Suprapubic skin (tissue), 4 donors: Measurements from ENCODE around the gene HMGCS2. TPM values are rescaled to one million over a fixed set of nuclear protein-coding genes. Genes with fewer than 3 reads are reported as not detected.
"Not testable (repeated sequence)": the region's sequence is repeated elsewhere in the genome, so short reads cannot be mapped to it uniquely, and the experiment has no call there.

Experiments used
- DNase-seq, 2 donors: peaks; one replicate each; pipeline ENCODE4 v3.0.0-alpha.2; 2019; ENCODE audit warnings: low spot score in 2 of 2
- H3K27ac ChIP-seq: fragments of 200-600 bp; sonication (generic); one replicate; pipeline ENCODE4 v1.5.1; 2019
- H3K27me3 ChIP-seq: fragments of 200-600 bp; sonication (generic); one replicate; pipeline ENCODE4 v1.5.1; 2019
- H3K36me3 ChIP-seq: fragments of 200-600 bp; sonication (generic); one replicate; pipeline ENCODE4 v1.5.1; 2019
- H3K4me1 ChIP-seq: fragments of 200-600 bp; sonication (generic); one replicate; pipeline ENCODE4 v1.5.1; 2019
- H3K4me3 ChIP-seq: fragments of 200-600 bp; sonication (generic); one replicate; pipeline ENCODE4 v1.5.1; 2019; ENCODE audit warnings: mild to moderate bottlenecking
- H3K9me3 ChIP-seq: fragments of 200-600 bp; sonication (generic); one replicate; pipeline ENCODE4 v1.5.1; 2019
- CTCF ChIP-seq, 2 donors: fragments of 200-600 bp in 1 of 2; fragments of 450-650 bp in 1 of 2; sonication (generic) in 1 of 2; IDR thresholded peaks; one replicate each; pipeline ENCODE4 v1.5.1; 2016 to 2019; ENCODE audit warnings: antibody characterized with exemption in 2 of 2, mild to moderate bottlenecking in 1 of 2, moderate library complexity in 1 of 2
- EP300 ChIP-seq: sonication (generic); formaldehyde crosslinking; IDR thresholded peaks from one replicate; pipeline ENCODE4 v1.6.1; 2017; ENCODE audit warnings: antibody characterized with exemption
- POLR2A ChIP-seq, 2 donors: fragments of 450-650 bp; IDR thresholded peaks; one replicate each; pipeline ENCODE4 v1.6.1; 2017; ENCODE audit warnings: antibody characterized with exemption in 2 of 2, mild to moderate bottlenecking in 2 of 2, moderate library complexity in 2 of 2
- POLR2AphosphoS5 ChIP-seq, 3 donors: sonication (generic); formaldehyde crosslinking; IDR thresholded peaks; one replicate each; pipeline ENCODE4 v1.6.1; 2017; ENCODE audit warnings: antibody characterized with exemption in 3 of 3
- WGBS: methylation state at CpG from one replicate; pipeline ENCODE4 v1.1.5; 2018; 5-methylcytosine and 5-hydroxymethylcytosine counted together
- total RNA-seq, 4 donors: library from RNA; depleted of rRNA; stranded (reverse); fragments of >200 nt; gene quantifications; one replicate each; pipeline ENCODE4 v1.1.0, GENCODE V29; 2016

HMGCS2 gene
- total RNA-seq, 4 donors from 2014 or later, result 20.9 to 389 (median 33.5) TPM

- DNase-seq, result peak; percentile 87 to 88
- WGBS, result under 1% methylated on average over 40 of the region's 51 CpGs
- H3K4me1 ChIP-seq, result peaks cover 48% of the 10 kb centered on the region
- no peaks in the 10 kb centered on the region for H3K9me3 ChIP-seq
- no peaks in the 10 kb centered on the region for H3K27me3 ChIP-seq
- H3K4me3 ChIP-seq, result peak overlapping the region; percentile 58
- TF ChIP-seq POLR2AphosphoS5 (IDR thresholded peaks at IDR 0.05) (peak in 1 of 3 donors; percentile 57), EP300 (no peak)
- H3K36me3 ChIP-seq, result no peaks in the 10 kb centered on the region
- peak overlapping the region; percentile 81 for H3K27ac ChIP-seq
Measured at GRCh38 chr1:119712342-119713038, 56.2 kb downstream of the HMGCS2 start.

- Histone ChIP-seq H3K27ac (peak within 1 kb of the TSS; percentile 81), H3K4me3 (peak within 1 kb of the TSS; percentile 58), H3K36me3 (no peaks in the 10 kb centered on the region), H3K9me3 (no peaks in the 10 kb centered on the region), H3K27me3 (no peaks in the 10 kb centered on the region), H3K4me1 (peaks cover 48% of the 10 kb centered on the region)
- peak; percentile 77 to 89 for DNase-seq
- WGBS, result under 1% methylated on average over 27 of the region's 27 CpGs
- TF ChIP-seq CTCF (IDR thresholded peaks at IDR 0.05), result no peak
- no peak for TF ChIP-seq EP300
- TF ChIP-seq POLR2A (IDR thresholded peaks at IDR 0.05), result no peak
Measured at GRCh38 chr1:119711804-119712341, 56.8 kb downstream of the HMGCS2 start, which contains the start of gene PHGDH. Gene PHGDH (plus strand): TSS chr1:119711934. CDS start chr1:119712023, 89 bp downstream.

- not testable (repeated sequence) for DNase-seq, H3K36me3 ChIP-seq, H3K27ac ChIP-seq, H3K9me3 ChIP-seq, H3K27me3 ChIP-seq
- Histone ChIP-seq H3K4me1 (peaks cover 48% of the 10 kb centered on the region), H3K4me3 (peak overlapping the region; percentile 58)
- 14% methylated on average over 8 of the region's 10 CpGs for WGBS
Measured at GRCh38 chr1:119711356-119711803, 57.3 kb downstream of the HMGCS2 start.

- not testable (repeated sequence) for H3K4me1 ChIP-seq, H3K27me3 ChIP-seq, DNase-seq, H3K9me3 ChIP-seq, H3K27ac ChIP-seq, H3K4me3 ChIP-seq, H3K36me3 ChIP-seq
- 94% methylated on average over 6 of the region's 6 CpGs for WGBS
Measured at GRCh38 chr1:119706599-119706998, 62.1 kb downstream of the HMGCS2 start.

GRCh38 chr1:119703666-119704450, 64.8 kb downstream of the HMGCS2 start:
- Histone ChIP-seq H3K4me1 (no peaks in the 10 kb centered on the region), H3K4me3 (no peak overlapping the region), H3K9me3 (no peaks in the 10 kb centered on the region), H3K27me3 (no peaks in the 10 kb centered on the region), H3K27ac (no peak overlapping the region), H3K36me3 (no peaks in the 10 kb centered on the region)
- TF ChIP-seq POLR2A (IDR thresholded peaks at IDR 0.05), result no peak
- no peak for TF ChIP-seq EP300
- no peak for TF ChIP-seq CTCF (IDR thresholded peaks at IDR 0.05)
- TF ChIP-seq POLR2AphosphoS5 (IDR thresholded peaks at IDR 0.05), result no peak
- 58% methylated on average over 6 of the region's 6 CpGs for WGBS
- DNase-seq, result no peak

- TF ChIP-seq POLR2AphosphoS5 (IDR thresholded peaks at IDR 0.05) (no peak), EP300 (no peak), POLR2A (IDR thresholded peaks at IDR 0.05) (no peak)
- no peak overlapping the region for H3K4me3 ChIP-seq
- no peaks in the 10 kb centered on the region for H3K36me3 ChIP-seq
- no peaks in the 10 kb centered on the region for H3K9me3 ChIP-seq
- no peak overlapping the region for H3K27ac ChIP-seq
- no peaks in the 10 kb centered on the region for H3K27me3 ChIP-seq
- DNase-seq, result no peak
- WGBS, result 56% methylated on average over 2 of the region's 2 CpGs
- H3K4me1 ChIP-seq, result no peaks in the 10 kb centered on the region
Measured at GRCh38 chr1:119702384-119702783, 66.3 kb downstream of the HMGCS2 start.

- H3K27me3 ChIP-seq, result no peaks in the 10 kb centered on the region
- no peak for DNase-seq
- no peaks in the 10 kb centered on the region for H3K36me3 ChIP-seq
- no peak overlapping the region for H3K27ac ChIP-seq
- no peaks in the 10 kb centered on the region for H3K4me1 ChIP-seq
- H3K4me3 ChIP-seq, result no peak overlapping the region
- no peaks in the 10 kb centered on the region for H3K9me3 ChIP-seq
- TF ChIP-seq EP300 (no peak), CTCF (IDR thresholded peaks at IDR 0.05) (no peak), POLR2AphosphoS5 (IDR thresholded peaks at IDR 0.05) (no peak)
Measured at GRCh38 chr1:119701659-119702058, 67.0 kb downstream of the HMGCS2 start.
